OCI-LY1 (cell line): ENCODE measurements around the gene MAP2K1.

Source experiments
- CTCF ChIP-seq: fragments of 200-600 bp; sonication (generic), shearing (Covaris generic); IDR thresholded peaks from 2 replicates; pipeline ENCODE4 v1.5.1; 2017; ENCODE audit warnings: mild to moderate bottlenecking, antibody characterized with exemption, low read length, moderate library complexity, mixed read lengths
- EZH2 ChIP-seq: fragments of 200-600 bp; sonication (generic), shearing (Covaris generic); IDR thresholded peaks from 2 replicates; pipeline ENCODE4 v1.8.0; 2017; ENCODE audit warnings: borderline replicate concordance, mixed run types, mild to moderate bottlenecking, antibody characterized with exemption, low read length, moderate library complexity, mixed read lengths

DNA sequence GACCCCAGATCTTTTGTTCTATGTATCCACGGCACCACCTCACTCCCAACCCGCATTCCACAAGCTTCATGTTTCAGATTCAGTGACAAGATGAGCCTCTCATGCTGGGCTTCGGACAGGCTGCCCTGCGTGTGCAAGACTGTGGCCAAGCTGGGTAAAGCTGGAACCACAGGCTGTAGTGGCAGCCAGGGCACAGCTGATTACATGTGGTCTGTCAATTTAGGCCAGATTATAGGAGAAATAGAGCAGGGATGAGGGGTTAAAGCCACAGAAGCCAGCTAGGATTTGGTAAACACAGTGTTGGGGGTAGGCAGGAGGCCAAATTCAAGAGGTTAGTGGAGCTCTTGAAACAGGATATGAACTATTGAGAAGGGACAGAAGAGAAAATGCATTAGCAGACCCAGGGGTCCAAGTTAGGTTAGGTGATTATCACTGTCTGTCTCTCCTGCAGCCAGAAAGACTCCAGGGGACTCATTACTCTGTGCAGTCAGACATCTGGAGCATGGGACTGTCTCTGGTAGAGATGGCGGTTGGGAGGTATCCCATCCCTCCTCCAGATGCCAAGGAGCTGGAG, 97.9 kb downstream of the MAP2K1 start:
- no peak for TF ChIP-seq CTCF
- TF ChIP-seq EZH2 = no peak
